GM10266 (cell line): ENCODE results near the gene SRGAP3.

ENCODE experiments used
- DNase-seq: peaks from one replicate; pipeline ENCODE4 v3.0.0; 2012; ENCODE audit errors: extremely low spot score
- CTCF ChIP-seq: IDR thresholded peaks from 2 replicates; pipeline ENCODE4 v1.5.1; 2012; ENCODE audit warnings: mild to moderate bottlenecking, low read depth; ENCODE audit not compliant: control insufficient read depth, insufficient read depth; ENCODE audit errors: missing control alignments

SRGAP3 gene

GRCh38 chr3:9158865-9159630 lies 90.4 kb downstream of the SRGAP3 start:
- no peak for DNase-seq
- no peak for TF ChIP-seq CTCF

GRCh38 chr3:9157651-9158362 lies 91.6 kb downstream of the SRGAP3 start:
- DNase-seq: no peak
- TF ChIP-seq CTCF: no peak

- no peak for DNase-seq
- TF ChIP-seq CTCF: no peak
Measured at GRCh38 chr3:9156604-9157003, 92.8 kb downstream of the SRGAP3 start.

GRCh38 chr3:9155028-9155427 lies 94.4 kb downstream of the SRGAP3 start:
- no peak for DNase-seq
- no peak for TF ChIP-seq CTCF

- no peak for TF ChIP-seq CTCF
Measured at GRCh38 chr3:9153904-9154619, 95.4 kb downstream of the SRGAP3 start.

GRCh38 chr3:9151240-9151639 lies 98.2 kb downstream of the SRGAP3 start:
- DNase-seq: no peak
- TF ChIP-seq CTCF: no peak

More at GRCh38 chr3:9153904-9154619, 95.4 kb downstream of the SRGAP3 start:
- DNase-seq: no peak
